ENCODE measurements around the gene STIP1.

DNA sequence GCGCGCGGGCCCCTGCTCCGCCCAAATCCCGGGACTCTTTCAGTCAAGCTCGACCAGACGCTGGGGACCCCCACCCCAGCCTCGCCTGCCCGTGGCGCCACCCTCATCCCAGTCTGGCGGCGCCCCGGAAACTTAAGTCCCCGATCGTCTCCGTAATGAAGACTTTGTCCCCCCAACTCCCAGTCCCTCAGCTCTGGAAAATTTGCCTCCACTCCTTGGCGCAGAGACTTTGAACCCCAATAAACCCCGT is 65.7 kb downstream of the STIP1 start:
- no peak for TF ChIP-seq EZH2 (IDR thresholded peaks at IDR 0.05)
- TF ChIP-seq, protein P1, sequence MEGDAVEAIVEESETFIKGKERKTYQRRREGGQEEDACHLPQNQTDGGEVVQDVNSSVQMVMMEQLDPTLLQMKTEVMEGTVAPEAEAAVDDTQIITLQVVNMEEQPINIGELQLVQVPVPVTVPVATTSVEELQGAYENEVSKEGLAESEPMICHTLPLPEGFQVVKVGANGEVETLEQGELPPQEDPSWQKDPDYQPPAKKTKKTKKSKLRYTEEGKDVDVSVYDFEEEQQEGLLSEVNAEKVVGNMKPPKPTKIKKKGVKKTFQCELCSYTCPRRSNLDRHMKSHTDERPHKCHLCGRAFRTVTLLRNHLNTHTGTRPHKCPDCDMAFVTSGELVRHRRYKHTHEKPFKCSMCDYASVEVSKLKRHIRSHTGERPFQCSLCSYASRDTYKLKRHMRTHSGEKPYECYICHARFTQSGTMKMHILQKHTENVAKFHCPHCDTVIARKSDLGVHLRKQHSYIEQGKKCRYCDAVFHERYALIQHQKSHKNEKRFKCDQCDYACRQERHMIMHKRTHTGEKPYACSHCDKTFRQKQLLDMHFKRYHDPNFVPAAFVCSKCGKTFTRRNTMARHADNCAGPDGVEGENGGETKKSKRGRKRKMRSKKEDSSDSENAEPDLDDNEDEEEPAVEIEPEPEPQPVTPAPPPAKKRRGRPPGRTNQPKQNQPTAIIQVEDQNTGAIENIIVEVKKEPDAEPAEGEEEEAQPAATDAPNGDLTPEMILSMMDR (IDR thresholded peaks at IDR 0.05), result no peak
